ENCODE measurements around the gene CHMP2A. TPM values are rescaled to one million over a fixed set of nuclear protein-coding genes. Genes with fewer than 3 reads are reported as not detected.

Gene CHMP2A
- total RNA-seq, 1 donor = 106 TPM

DNA sequence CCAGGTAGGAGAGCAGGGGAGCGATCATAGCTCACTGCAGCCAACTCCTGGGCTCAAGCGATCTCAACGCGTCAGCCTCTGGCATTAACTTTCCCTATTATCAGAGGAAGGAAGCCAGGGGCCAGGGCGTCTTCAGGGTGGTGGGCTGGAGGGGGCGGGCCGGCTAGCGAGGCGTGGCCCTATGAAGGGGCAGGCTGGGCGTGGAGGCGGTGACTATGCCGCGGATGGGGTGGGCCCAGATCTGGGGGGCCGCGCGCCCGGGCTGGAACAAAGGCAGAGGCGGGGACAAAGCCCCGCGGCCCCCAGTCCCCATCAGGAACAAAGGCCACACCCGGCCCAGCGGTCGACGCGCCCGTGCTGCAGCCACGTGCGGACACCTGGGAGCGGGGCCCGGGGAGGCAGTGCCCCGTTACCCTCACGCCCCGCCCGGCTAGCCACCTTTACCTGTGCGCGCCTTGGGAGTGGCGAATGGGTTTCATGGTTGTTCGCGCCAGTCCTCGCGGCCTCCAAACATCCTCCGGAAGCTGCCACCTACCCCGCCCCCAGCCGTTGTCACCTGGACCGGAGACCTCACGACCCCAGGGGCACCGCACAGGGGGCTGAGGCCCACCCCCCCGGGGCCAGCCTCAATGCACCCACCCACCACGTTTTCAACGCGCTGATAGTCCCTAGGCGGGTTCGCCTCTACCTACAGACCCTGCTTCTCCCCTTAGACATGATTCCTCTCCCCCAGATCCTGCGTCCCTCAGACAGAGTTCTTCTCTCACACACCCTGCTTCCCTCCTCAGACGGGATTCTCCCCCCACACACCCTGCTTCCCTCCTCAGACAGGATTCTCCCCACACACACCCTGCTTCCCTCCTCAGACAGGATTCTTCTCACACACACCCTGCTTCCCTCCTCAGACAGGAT is 16.4 kb downstream of the CHMP2A start:
- no peak overlapping the region for H3K4me2 ChIP-seq (ENCODE audit: insufficient read depth, low read length)
- DNase-seq (ENCODE audit: insufficient read length, low spot score, missing footprints) = peak; percentile 21
- no peaks in the 10 kb centered on the region for H3K9me3 ChIP-seq (ENCODE audit: low read depth, low read length)
- peaks cover 41% of the 10 kb centered on the region for H3K27me3 ChIP-seq (ENCODE audit: insufficient read depth, low read length)
- no peak overlapping the region for H3K27ac ChIP-seq (ENCODE audit: low read depth, low read length)
- H3K4me1 ChIP-seq (ENCODE audit: insufficient read depth, low read length) = no peaks in the 10 kb centered on the region
- H4K20me1 ChIP-seq (ENCODE audit: insufficient read depth, low read length) = no peaks in the 10 kb centered on the region
- H3K79me2 ChIP-seq (ENCODE audit: insufficient read depth, low read length) = no peaks in the 10 kb centered on the region
- H2AFZ ChIP-seq (ENCODE audit: low read length) = no peak overlapping the region
- H3K36me3 ChIP-seq (ENCODE audit: insufficient read depth, low read length) = no peaks in the 10 kb centered on the region
- no peak overlapping the region for H3K4me3 ChIP-seq (ENCODE audit: insufficient read depth, low read length)
- TF ChIP-seq, protein P1, sequence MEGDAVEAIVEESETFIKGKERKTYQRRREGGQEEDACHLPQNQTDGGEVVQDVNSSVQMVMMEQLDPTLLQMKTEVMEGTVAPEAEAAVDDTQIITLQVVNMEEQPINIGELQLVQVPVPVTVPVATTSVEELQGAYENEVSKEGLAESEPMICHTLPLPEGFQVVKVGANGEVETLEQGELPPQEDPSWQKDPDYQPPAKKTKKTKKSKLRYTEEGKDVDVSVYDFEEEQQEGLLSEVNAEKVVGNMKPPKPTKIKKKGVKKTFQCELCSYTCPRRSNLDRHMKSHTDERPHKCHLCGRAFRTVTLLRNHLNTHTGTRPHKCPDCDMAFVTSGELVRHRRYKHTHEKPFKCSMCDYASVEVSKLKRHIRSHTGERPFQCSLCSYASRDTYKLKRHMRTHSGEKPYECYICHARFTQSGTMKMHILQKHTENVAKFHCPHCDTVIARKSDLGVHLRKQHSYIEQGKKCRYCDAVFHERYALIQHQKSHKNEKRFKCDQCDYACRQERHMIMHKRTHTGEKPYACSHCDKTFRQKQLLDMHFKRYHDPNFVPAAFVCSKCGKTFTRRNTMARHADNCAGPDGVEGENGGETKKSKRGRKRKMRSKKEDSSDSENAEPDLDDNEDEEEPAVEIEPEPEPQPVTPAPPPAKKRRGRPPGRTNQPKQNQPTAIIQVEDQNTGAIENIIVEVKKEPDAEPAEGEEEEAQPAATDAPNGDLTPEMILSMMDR (IDR thresholded peaks at IDR 0.05; ENCODE audit: extremely low read depth, low read depth, low read length) = no peak

DNA sequence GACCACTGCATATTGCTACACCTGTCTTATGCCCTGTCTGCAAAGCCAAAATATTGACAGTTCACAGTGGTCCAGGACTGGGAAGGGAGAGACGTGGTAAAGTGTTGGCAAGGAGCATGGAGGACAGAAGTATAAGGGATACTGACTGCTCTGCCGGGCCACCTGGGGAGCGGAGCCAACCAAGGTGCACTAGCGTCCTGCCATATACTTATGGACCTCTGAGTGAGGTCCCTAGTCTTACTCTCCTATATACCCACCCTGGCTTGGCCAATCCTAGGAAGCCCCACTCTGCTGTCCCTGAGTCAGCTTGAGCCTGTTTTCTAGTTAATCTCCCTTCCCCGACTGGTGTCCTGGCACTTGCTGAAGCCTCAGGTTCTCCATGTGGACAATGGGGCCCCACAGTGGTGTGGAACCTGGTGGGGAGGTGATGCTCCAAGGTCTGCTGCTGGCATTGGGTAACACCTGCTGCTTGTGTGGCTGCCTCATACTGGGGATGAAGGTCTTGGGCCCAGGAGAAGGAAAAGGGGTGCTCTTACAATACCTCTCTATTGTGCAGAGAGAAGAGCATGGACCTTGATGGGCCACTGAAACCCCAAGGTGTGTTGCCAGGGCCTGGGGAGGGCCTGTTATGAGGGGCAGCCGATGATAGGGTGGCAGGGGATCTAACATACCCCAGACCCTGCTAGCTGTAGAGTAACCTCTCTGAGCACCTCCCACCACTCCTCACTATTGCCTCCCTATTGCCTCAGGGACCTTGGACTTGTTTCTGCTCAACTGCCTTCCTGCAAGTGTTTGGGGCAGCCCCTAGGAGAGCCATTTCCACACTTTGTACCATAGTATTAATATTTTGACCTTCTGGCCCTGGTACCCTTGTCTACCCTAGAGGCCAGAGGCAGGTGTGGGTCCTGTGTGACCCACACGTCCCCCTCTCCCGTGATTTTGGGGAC is 17.8 kb downstream of the CHMP2A start:
- H3K27ac ChIP-seq (ENCODE audit: low read depth, low read length) = no peak overlapping the region
- H3K4me3 ChIP-seq (ENCODE audit: insufficient read depth, low read length) = no peak overlapping the region
- peaks cover 37% of the 10 kb centered on the region for H3K27me3 ChIP-seq (ENCODE audit: insufficient read depth, low read length)
- no peaks in the 10 kb centered on the region for H4K20me1 ChIP-seq (ENCODE audit: insufficient read depth, low read length)
- H3K4me1 ChIP-seq (ENCODE audit: insufficient read depth, low read length) = no peaks in the 10 kb centered on the region
- DNase-seq (ENCODE audit: insufficient read length, low spot score, missing footprints) = peak; percentile 53
- H3K9me3 ChIP-seq (ENCODE audit: low read depth, low read length) = no peaks in the 10 kb centered on the region
- no peak overlapping the region for H3K4me2 ChIP-seq (ENCODE audit: insufficient read depth, low read length)
- H2AFZ ChIP-seq (ENCODE audit: low read length) = no peak overlapping the region
- no peaks in the 10 kb centered on the region for H3K36me3 ChIP-seq (ENCODE audit: insufficient read depth, low read length)
- TF ChIP-seq, protein P1 (IDR thresholded peaks at IDR 0.05; ENCODE audit: extremely low read depth, low read depth, low read length) = no peak
- no peaks in the 10 kb centered on the region for H3K79me2 ChIP-seq (ENCODE audit: insufficient read depth, low read length)

- DNase-seq (ENCODE audit: insufficient read length, low spot score, missing footprints) = no peak
- H2AFZ ChIP-seq (ENCODE audit: low read length) = no peak overlapping the region
- H4K20me1 ChIP-seq (ENCODE audit: insufficient read depth, low read length) = no peaks in the 10 kb centered on the region
- no peaks in the 10 kb centered on the region for H3K4me1 ChIP-seq (ENCODE audit: insufficient read depth, low read length)
- no peak overlapping the region for H3K27ac ChIP-seq (ENCODE audit: low read depth, low read length)
- H3K4me3 ChIP-seq (ENCODE audit: insufficient read depth, low read length) = no peak overlapping the region
- no peaks in the 10 kb centered on the region for H3K79me2 ChIP-seq (ENCODE audit: insufficient read depth, low read length)
- no peaks in the 10 kb centered on the region for H3K36me3 ChIP-seq (ENCODE audit: insufficient read depth, low read length)
- no peaks in the 10 kb centered on the region for H3K9me3 ChIP-seq (ENCODE audit: low read depth, low read length)
- TF ChIP-seq, protein P1 (IDR thresholded peaks at IDR 0.05; ENCODE audit: extremely low read depth, low read depth, low read length) = no peak
- no peak overlapping the region for H3K4me2 ChIP-seq (ENCODE audit: insufficient read depth, low read length)
- H3K27me3 ChIP-seq (ENCODE audit: insufficient read depth, low read length) = peaks cover 48% of the 10 kb centered on the region
These were observed 19.0 kb downstream of the CHMP2A start for GRCh38 chr19:58535857-58536256.
